ENCODE measurements around the gene PCDH9.

PCDH9 gene

GRCh38 chr13:66409542-66409941, 820.6 kb downstream of the PCDH9 start:
- no peak for DNase-seq

- DNase-seq, result no peak
Observed at GRCh38 chr13:66407128-66407527, 823.0 kb downstream of the PCDH9 start.

DNA sequence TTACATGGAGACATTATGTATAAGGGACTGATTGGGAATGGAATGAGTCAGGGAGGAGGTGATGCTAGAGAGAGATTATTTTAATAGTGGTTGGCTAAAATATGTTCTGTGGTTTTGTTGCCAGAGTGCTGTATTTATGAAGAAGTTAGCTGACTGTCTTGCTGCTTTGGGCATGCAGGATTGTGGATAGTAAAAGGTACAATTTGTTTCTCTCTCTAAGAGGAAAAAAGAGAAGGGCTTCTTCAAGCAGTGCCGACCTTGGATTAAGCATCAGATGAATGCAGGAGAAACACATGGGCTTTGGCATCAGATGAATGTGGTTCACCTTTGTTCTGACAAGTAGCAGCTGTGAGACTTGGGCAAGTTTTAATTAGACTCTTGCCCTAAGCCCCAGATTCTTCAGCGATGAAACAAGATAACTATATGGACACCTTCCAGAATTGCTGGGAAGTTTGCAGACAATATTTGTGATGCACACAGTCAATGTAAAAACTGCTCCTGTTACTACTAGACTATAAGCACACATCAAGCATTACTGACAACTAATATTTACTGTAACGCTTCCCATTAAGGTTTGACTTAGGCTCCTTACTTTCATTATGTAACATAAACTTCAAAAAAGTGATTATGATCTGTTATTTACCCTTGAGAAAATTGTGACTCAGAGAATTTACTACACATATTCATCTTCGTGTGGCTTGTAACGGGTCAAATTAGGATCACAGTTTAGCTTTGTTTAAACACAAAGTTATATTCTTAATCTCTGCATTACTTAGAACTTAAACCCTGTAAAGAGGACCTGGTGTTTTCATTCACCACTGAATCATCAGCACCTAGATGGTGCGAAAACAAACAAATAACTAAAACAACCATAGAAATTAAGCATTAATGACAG, 824.0 kb downstream of the PCDH9 start:
- no peak for DNase-seq

GRCh38 chr13:66402546-66402945, 827.6 kb downstream of the PCDH9 start:
- no peak for DNase-seq

DNA sequence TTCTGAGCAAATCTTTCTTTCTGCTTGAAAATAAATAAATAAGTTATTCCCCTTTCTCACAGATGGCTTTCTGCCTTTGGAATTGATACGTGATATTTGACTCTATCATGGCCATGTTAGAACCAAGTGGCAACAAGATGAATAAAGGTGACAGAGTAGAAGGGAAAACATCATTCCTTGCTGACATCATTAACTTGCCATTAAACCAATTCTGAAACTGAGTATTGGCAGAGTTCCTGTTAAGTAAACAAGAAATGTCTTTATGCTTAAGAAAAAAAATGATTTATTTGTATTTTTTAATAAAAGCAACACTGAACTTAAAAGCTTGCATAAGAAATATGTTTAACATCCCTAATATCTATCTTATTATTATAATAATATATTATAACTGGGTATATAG, 828.1 kb downstream of the PCDH9 start:
- DNase-seq, result no peak

GRCh38 chr13:66400292-66400691, 829.8 kb downstream of the PCDH9 start:
- DNase-seq, result no peak

GRCh38 chr13:66399873-66400272, 830.3 kb downstream of the PCDH9 start:
- no peak for DNase-seq

GRCh38 chr13:66397133-66397532, 833.0 kb downstream of the PCDH9 start:
- DNase-seq, result no peak

GRCh38 chr13:66391322-66391721, 838.8 kb downstream of the PCDH9 start:
- no peak for DNase-seq

- DNase-seq, result no peak
Observed at GRCh38 chr13:66378894-66379293, 851.2 kb downstream of the PCDH9 start.

GRCh38 chr13:66377569-66377968, 852.6 kb downstream of the PCDH9 start:
- DNase-seq, result no peak

- DNase-seq, result no peak
Observed at GRCh38 chr13:66375756-66376155, 854.4 kb downstream of the PCDH9 start.

GRCh38 chr13:66369666-66370065, 860.5 kb downstream of the PCDH9 start:
- no peak for DNase-seq

DNA sequence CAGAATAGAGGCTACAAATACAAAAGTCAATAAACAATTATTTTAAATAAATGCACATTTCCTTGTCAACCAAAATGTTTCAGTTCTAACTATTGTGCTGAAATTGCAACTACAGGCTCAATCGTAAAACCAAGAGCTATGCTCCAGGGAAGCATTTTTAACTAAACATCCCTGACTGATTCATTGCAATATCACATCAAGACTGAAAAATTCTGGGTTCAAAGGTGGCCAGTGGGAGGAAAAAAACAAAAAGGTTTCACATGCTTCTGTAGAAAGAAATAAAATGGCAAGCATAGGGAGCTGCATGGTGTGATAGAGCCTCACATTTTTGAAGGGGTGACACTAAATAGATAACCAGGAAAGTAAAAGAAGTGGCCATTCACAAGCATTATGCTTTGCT, 862.8 kb downstream of the PCDH9 start:
- no peak for DNase-seq

GRCh38 chr13:66365101-66365500, 865.0 kb downstream of the PCDH9 start:
- DNase-seq, result no peak

GRCh38 chr13:66364346-66364745, 865.8 kb downstream of the PCDH9 start:
- no peak for DNase-seq

GRCh38 chr13:66362485-66362884, 867.7 kb downstream of the PCDH9 start:
- no peak for DNase-seq

- DNase-seq, result no peak
Observed at GRCh38 chr13:66359910-66360552, 870.1 kb downstream of the PCDH9 start.

- no peak for DNase-seq
Observed at GRCh38 chr13:66359393-66359792, 870.7 kb downstream of the PCDH9 start.

GRCh38 chr13:66358564-66358963, 871.6 kb downstream of the PCDH9 start:
- DNase-seq, result no peak

DNA sequence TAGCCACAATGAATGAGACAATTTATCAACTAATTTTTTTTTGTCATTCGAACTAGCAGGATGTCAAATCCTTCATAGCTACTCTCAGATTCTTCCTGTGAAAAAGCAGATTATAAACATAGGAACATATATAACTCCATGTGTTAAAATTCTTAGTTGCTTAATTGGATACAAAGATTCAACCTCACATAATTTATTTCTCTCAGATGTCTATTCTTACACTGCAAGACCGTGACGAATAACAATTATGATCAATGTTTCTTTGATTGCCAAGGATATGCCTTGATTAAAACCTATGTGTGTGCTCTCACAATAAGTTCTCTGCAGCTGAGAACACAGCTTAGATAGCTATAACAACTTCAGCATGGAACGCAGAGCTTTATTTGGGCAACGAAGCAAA, 872.7 kb downstream of the PCDH9 start:
- DNase-seq, result no peak

DNA sequence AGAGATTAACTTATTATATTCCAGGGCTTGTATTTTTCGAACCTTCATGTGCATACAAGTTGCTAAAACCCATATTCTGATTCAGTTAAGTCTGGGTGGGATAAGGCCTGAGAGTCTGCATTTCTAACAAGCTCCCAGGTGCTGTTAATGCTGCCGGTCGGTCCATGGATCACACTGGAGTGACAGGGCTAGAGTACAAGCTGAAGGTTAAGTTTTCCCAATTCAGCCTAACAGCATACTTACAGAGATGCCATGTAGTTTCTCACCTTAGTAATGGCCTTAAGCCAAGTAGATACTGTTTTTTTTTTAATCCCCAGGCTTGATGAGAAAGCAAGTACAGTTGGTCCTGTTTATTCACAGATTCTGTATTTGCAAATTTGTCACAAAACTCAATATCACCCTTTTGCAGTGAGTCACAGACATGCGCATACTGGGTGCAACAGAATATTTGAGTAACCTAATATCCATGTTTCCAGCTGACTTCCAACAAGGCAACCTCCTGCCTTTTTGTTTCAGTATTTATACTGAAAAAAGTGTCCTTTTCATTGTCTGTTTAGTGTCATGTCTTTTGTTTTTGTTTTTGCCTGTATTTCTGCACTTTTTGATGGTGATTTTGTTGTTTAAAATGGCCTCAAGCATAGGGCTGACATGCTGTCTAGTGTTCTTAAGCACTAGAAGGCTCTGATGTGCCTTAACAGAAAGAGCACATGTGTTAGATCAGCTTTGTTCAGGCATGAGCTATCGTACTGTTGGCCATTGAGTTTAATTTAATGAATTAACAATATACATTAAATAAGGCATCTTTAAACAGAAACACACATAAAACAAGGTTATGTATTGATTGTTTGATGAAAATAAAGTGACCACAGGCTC, 875.0 kb downstream of the PCDH9 start:
- no peak for DNase-seq

DNA sequence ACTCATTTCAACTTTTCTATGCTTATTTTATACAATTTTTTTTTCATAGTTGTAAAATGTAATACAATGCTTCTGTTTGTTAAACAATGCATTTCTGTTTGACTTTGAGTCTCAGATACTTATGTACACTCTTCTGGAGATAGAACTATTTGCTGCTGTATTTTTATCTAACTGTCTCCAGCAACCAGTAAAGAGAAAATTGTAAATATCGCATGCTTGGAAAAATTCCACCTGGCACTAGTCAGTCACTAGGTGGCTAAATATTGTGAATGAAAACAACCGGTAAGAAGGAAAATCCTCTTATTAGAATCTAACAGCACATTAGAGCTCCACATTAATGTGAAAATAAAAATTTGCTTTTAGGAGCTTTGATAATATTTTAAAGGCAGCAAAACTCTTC, 876.5 kb downstream of the PCDH9 start:
- DNase-seq, result no peak
